DND-41 (cell line): Measurements from ENCODE around the gene EPN2.

Experiments used
- ATAC-seq: fragments of 200-7000 bp; cut with Tn5 transposase; 3 replicates; pipeline ENCODE4 v1.9.1; 2021; ENCODE audit warnings: low read depth; ENCODE audit not compliant: insufficient read depth
- DNase-seq: peaks from one replicate; pipeline ENCODE4 v3.0.0-alpha.2; 2020
- H2AFZ ChIP-seq: 2 replicates; pipeline ENCODE4 v1.6.0; 2012; ENCODE audit warnings: low read depth, low read length
- H3K27ac ChIP-seq: 2 replicates; pipeline ENCODE4 v1.5.1; 2012; ENCODE audit warnings: low read length, inconsistent platforms
- H3K27me3 ChIP-seq: fragments of 200-600 bp; sonication (generic); 2 replicates; pipeline ENCODE4 v1.6.0; 2012; ENCODE audit warnings: low read length, mild to moderate bottlenecking, inconsistent platforms; ENCODE audit not compliant: insufficient read depth, poor library complexity
- H3K36me3 ChIP-seq: 2 replicates; pipeline ENCODE4 v1.5.1; 2012; ENCODE audit warnings: low read length, inconsistent platforms; ENCODE audit not compliant: insufficient read depth
- H3K4me1 ChIP-seq: 2 replicates; pipeline ENCODE4 v1.5.1; 2012; ENCODE audit warnings: mild to moderate bottlenecking, low read length; ENCODE audit not compliant: insufficient read depth
- H3K4me2 ChIP-seq: 2 replicates; pipeline ENCODE4 v1.6.0; 2012; ENCODE audit warnings: mild to moderate bottlenecking, moderate library complexity, low read length, inconsistent platforms; ENCODE audit not compliant: insufficient read depth
- H3K4me3 ChIP-seq, 2 experiments: fragments of 200-600 bp in 1 of 2; shearing (Covaris generic) in 1 of 2; 2 replicates each; pipeline ENCODE4 v1.5.1; 2012 to 2016; ENCODE audit warnings: inconsistent platforms in 2 of 2, low read length in 2 of 2, mild to moderate bottlenecking in 2 of 2, low read depth in 1 of 2, moderate library complexity in 1 of 2
- H3K79me2 ChIP-seq: 2 replicates; pipeline ENCODE4 v1.6.0; 2012; ENCODE audit warnings: low read length, inconsistent platforms; ENCODE audit not compliant: insufficient read depth
- H3K9ac ChIP-seq: 2 replicates; pipeline ENCODE4 v1.6.0; 2012; ENCODE audit warnings: low read depth, mild to moderate bottlenecking, inconsistent platforms, low read length, moderate library complexity
- H3K9me3 ChIP-seq: 2 replicates; pipeline ENCODE4 v1.5.1; 2012; ENCODE audit warnings: low read length, moderate library complexity, mild to moderate bottlenecking, inconsistent platforms; ENCODE audit not compliant: insufficient read depth, severe bottlenecking
- H4K20me1 ChIP-seq: 2 replicates; pipeline ENCODE4 v1.6.0; 2012; ENCODE audit warnings: low read length; ENCODE audit not compliant: insufficient read depth
- CTCF ChIP-seq: IDR thresholded peaks from 2 replicates; pipeline ENCODE4 v1.5.1; 2012; ENCODE audit warnings: borderline replicate concordance, low read length, moderate library complexity, mild to moderate bottlenecking; ENCODE audit not compliant: poor library complexity, severe bottlenecking; ENCODE audit errors: extremely low read depth
- EZH2 ChIP-seq: IDR thresholded peaks from 3 replicates; pipeline ENCODE4 v1.6.1; 2012; ENCODE audit warnings: borderline replicate concordance, low read depth, mild to moderate bottlenecking, moderate library complexity, low read length, inconsistent platforms; ENCODE audit not compliant: severe bottlenecking

The EPN2 gene

GRCh38 chr17:19270704-19271611 lies 33.8 kb downstream of the EPN2 start:
- TF ChIP-seq CTCF (no peak), EZH2 (no peak)
- Histone ChIP-seq H3K4me2 (no peak overlapping the region), H3K36me3 (no peaks in the 10 kb centered on the region), H3K79me2 (no peaks in the 10 kb centered on the region), H3K9ac (no peak overlapping the region), H3K9me3 (no peaks in the 10 kb centered on the region), H3K4me3 (no peak overlapping the region), H2AFZ (no peak overlapping the region), H3K27me3 (peaks cover 65% of the 10 kb centered on the region), H4K20me1 (peaks cover 30% of the 10 kb centered on the region), H3K27ac (no peak overlapping the region), H3K4me1 (no peaks in the 10 kb centered on the region)
- no peak for DNase-seq
- no peak for ATAC-seq

- Histone ChIP-seq H3K36me3 (no peaks in the 10 kb centered on the region), H3K4me3 (no peak overlapping the region), H3K9ac (no peak overlapping the region), H3K4me1 (no peaks in the 10 kb centered on the region), H2AFZ (no peak overlapping the region), H3K27me3 (peaks cover 65% of the 10 kb centered on the region), H3K79me2 (no peaks in the 10 kb centered on the region), H4K20me1 (peaks cover 30% of the 10 kb centered on the region), H3K9me3 (no peaks in the 10 kb centered on the region), H3K27ac (no peak overlapping the region), H3K4me2 (no peak overlapping the region)
- ATAC-seq (no peak), DNase-seq (no peak)
- no peak for TF ChIP-seq EZH2
- TF ChIP-seq CTCF = no peak
Observed at GRCh38 chr17:19271780-19272357, 34.7 kb downstream of the EPN2 start.

GRCh38 chr17:19273731-19274130 lies 36.6 kb downstream of the EPN2 start:
- H3K79me2 ChIP-seq = no peaks in the 10 kb centered on the region
- H3K4me1 ChIP-seq = no peaks in the 10 kb centered on the region
- H3K36me3 ChIP-seq = no peaks in the 10 kb centered on the region
- no peak for TF ChIP-seq EZH2
- TF ChIP-seq CTCF = no peak
- ATAC-seq (no peak), DNase-seq (no peak)
- H3K4me3 ChIP-seq = no peak overlapping the region
- H3K9ac ChIP-seq = no peak overlapping the region
- no peak overlapping the region for H2AFZ ChIP-seq
- no peak overlapping the region for H3K27ac ChIP-seq
- H4K20me1 ChIP-seq = peaks cover 30% of the 10 kb centered on the region
- peaks cover 56% of the 10 kb centered on the region for H3K27me3 ChIP-seq
- no peaks in the 10 kb centered on the region for H3K9me3 ChIP-seq
- H3K4me2 ChIP-seq = no peak overlapping the region
